Hematopoietic multipotent progenitor cell (in vitro differentiated cells): Measurements from ENCODE around the gene CIAO3. TPM values are rescaled to one million over a fixed set of nuclear protein-coding genes. Genes with fewer than 3 reads are reported as not detected.
"Not testable (repeated sequence)": the region's sequence is repeated elsewhere in the genome, so short reads cannot be mapped to it uniquely, and the experiment has no call there.

Source experiments
- DNase-seq, 3 donors: peaks; one replicate each; pipeline ENCODE4 v3.0.0-alpha.2; 2011 to 2015; ENCODE audit warnings: low read depth in 2 of 3, low spot score in 2 of 3
- total RNA-seq: library from RNA; depleted of rRNA; stranded (reverse); fragments of >200 nt; gene quantifications from one replicate; pipeline ENCODE4 v1.2.3, GENCODE V29; 2012

The CIAO3 gene
- total RNA-seq, 1 donor = 72.2 TPM

GRCh38 chr16:761625-762513 is 21.1 kb upstream of the CIAO3 start:
- no peak for DNase-seq

DNA sequence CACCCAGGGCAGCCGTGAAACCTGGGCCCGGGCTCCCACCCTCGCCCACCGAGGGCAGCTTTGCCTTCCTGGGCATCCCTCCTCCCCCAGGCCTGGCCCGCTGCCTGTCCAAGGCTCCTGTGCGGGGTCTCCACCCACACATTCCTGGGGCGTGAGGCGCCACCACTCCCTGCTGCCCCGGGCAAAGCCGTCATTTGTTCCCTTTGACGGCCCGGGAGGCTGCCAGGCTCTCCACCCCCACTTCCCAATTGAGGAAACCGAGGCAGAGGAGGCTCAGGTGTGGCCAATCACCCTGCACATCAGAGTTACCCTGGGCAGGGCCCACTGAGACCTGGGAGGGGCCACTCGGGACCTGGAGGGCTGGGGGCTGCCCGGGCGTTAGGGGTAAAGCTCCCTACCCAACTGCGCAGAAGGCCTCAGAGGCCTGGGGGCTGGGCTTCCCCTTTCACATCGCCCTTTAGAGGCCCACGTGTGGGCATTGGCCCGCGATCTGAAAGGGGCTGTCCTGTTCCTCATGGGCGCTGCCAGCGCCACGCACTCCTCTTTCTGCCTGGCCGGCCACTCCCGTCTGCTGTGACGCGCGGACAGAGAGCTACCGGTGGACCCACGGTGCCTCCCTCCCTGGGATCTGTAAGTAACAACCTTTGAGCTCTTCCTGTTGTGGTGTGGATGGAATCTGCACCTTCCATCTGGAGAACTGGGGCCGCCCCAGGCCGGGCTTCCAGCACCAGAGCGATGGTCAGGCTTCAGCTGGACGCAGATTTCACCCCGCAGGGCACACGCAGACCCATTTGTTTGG is 19.9 kb upstream of the CIAO3 start, which contains the start of gene MSLN:
Gene MSLN, plus strand, starts transcription at position 190 of the 799 bp plus-strand sequence. CDS start 1,947 bp downstream, outside the sequence.
- no peak for DNase-seq

GRCh38 chr16:760065-760464 is 19.3 kb upstream of the CIAO3 start:
- DNase-seq = no peak

DNA sequence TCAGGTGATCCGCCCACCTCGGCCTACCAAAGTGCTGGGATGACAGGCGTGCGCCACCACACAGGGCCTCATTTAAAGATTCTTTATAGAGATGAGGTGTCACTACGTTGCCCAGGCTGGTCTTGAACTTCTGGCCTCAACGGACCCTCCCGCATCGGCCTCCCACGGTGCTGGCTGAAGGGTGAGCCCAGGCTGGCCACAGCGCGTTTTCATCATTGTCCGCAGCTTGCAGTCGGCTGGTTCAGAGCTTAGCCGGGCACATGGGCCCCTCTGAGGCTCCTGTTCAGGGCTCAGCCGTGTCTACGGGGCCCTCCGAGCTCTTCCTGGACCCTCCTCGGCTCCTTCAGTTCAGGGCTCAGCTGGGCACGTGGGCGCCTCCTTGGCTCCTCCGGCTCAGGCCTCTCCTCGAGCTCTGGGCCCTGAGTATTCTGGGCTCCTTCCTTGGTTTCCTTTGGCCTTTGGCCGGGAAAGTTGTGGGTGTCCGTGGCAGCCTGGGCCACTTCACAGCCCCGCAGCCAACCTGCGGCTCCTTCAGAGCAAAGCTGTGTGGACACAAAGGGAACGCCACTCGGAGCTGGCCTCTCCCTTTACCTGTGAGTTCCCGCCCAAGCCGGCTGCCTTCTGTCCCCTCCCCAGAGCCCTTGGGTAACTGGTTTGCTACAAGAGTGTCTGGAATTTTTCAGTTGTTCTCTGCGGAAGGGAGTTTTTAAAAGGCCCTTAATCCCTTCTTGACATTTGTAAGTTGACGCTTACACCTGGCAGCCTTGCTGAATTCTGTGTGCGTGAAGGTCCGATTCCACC is 18.5 kb upstream of the CIAO3 start:
- no peak for DNase-seq

DNA sequence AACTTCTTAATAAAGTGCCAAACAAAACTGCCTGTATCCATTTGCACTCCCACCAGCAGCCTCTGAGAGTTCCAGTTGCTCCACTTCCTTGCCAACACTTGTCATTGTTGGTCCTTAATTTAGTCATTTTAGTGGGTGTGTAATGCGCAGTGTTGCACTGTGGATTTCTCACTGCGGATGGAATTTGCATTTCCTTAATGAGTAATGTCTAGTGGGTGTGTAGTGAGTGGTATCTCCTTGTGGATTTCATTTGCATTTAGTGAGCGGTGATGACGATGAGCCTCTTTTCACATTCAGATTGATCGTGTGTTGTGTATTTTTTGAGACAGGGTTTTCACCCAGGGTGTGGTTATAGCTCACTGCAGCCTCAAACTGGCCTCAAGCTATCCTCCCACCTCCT is 15.6 kb upstream of the CIAO3 start:
- DNase-seq = no peak

GRCh38 chr16:754656-755055 is 13.9 kb upstream of the CIAO3 start:
- peak in 2 of 3 donors; percentile 60 to 69 for DNase-seq

- not testable (repeated sequence) for DNase-seq
Observed at GRCh38 chr16:754121-754607, 13.4 kb upstream of the CIAO3 start.

GRCh38 chr16:752007-752312 is 11.2 kb upstream of the CIAO3 start:
- no peak for DNase-seq

DNA sequence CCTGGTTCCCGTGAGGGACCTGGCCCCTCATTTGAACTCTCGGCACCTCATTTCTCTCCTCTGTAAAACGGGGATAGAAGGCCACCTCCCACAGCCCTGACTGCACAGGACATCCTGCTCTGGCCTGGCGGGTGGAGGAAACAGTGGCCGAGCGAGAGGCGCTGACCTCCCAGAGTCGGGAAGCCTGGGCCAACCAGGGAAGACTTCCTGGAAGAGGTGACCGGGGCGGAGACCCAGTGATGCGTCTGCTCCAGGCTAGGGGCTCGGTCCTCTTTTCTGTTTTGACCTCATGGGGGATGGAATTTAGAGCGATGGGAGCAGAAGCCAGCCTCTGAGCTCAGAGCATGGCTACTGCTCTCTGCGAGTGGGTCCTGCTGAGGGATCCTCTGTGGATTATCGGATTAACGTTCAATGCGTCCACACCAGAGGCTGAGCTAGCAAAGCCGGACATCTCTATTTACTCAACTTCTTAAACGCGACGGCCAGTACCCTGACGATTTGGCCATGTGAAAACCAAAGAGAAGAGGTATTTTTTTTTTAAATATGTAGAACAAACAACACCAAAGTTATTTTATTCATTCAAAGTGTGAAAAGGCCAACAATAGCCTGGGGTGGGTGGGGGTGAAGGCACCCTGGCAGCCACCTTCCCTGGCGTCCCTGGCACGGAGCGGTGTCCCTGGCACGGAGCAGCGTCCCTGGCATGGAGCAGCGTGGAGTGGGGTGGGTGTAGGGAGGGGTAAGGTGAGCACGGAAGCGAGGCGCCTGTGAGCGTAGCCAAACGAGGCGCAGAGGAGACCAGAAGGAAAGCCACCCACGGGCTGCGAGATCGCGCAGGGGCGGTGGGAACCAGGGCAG is 10.6 kb upstream of the CIAO3 start:
- no peak for DNase-seq

DNA sequence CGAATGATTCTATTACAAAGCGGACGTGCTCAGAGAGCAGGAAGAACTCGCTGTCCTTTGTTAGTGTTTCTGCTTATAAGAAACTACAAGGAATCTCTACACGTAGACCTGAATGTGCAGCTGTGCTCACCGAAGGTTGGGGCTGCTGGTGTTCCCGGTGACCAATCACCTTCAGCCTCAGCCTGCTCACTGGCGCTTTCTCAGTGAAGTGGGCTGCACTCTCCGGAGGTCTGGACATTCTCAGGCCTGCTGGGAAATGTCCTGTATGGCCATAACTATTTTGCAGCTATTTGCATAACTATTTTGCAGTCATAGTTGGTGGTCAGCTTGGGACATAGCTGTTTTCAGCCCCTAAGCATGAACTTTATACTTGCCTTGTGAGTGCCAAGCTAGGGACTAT is 9.7 kb upstream of the CIAO3 start:
- DNase-seq = no peak

- no peak for DNase-seq
Observed at GRCh38 chr16:749010-749409, 8.2 kb upstream of the CIAO3 start.

DNA sequence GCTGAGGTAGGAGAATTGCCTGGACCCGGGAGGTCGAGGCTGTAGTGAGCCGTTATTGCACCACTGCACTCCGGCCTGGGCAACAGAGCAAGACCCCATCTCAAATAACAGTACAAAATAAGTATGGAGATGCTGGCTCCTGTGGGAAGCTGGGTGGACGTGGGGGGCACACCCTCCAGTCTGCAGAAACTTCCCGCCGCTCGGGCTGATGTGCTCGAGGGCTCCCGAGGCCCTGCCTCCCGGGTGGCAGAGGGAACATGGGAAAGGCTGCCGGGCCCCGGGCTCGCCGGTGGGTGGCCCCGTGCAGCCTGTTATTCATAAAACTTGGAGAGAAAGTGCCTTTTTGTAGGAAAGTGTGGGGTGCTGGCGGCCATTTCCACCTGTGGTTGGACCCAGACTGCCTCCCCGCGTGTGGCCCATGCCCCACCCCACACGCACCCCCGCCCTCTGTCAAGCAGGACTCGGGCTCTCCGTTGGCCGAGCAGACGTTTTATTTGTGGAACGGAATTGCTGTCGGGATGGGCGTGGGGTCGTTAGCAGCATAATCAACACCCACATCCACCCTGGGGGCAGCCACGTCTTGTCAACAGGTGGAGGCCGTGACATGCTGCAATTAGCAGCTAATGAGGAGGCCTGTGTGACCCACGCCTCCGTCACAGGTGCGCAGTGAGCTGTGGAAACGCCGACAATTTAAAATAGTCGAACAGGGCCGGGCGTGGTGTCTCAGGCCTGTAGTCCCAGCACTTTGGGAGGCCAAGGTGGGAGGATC is 7.4 kb upstream of the CIAO3 start:
- no peak for DNase-seq

GRCh38 chr16:746637-747036 is 5.8 kb upstream of the CIAO3 start:
- no peak for DNase-seq

DNA sequence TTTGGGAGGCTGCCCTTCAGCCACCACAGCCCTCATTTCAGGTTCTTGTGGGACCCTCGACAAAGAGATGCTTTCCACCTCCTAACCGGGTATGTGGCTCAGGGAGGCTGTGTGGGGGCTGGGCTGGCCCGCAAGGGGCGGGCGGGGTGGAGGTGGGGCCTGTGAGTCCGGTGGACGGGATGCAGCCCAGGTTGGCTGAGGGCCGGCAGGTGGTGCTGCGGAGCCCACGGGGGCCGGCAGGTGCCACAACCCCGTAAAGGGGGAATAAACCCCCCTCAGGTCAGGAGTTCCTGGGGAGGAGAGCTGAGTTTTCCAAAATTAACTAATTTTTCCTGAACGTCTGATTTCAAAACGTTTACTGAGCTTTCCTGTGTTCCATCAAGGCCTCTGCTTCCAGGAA is 4.9 kb upstream of the CIAO3 start:
- peak in 2 of 3 donors; percentile 48 to 54 for DNase-seq

- DNase-seq = no peak
Observed at GRCh38 chr16:743794-744500, 3.1 kb upstream of the CIAO3 start.

GRCh38 chr16:742894-743293 is 2.1 kb upstream of the CIAO3 start:
- DNase-seq = not testable (repeated sequence)

- DNase-seq = no peak
Observed at GRCh38 chr16:741986-742629, 1.3 kb upstream of the CIAO3 start.

DNA sequence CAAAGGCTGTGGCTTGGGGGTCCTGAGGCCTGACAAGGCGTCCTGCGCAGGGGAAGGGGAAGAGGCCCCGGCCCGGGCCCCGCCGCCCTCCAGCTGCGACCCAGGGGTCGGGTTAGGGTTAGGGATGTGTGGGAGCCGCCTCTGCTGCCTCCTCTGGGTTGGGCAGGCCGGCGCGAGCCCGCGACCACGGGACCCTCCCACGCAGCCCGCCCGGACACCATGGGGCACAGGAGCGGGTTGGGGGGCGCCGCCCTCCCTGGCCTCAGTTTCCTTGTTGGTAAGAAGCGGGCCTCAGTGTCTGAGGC is 386 bp downstream of the CIAO3 start:
- DNase-seq = no peak
